Nephron progenitor cell (in vitro differentiated cells): Measurements from ENCODE around the gene POU2F2.

ENCODE experiments used
- DNase-seq: peaks from one replicate; pipeline ENCODE4 v3.0.0; 2021
- H3K27ac Mint-ChIP-seq: 2 replicates; pipeline ENCODE4 v1.8.0; 2021; ENCODE audit warnings: mild to moderate bottlenecking, moderate library complexity, mixed read lengths
- H3K27me3 Mint-ChIP-seq: 2 replicates; pipeline ENCODE4 v1.8.0; 2021; ENCODE audit warnings: mild to moderate bottlenecking, low read depth, mixed read lengths; ENCODE audit not compliant: poor library complexity
- H3K36me3 Mint-ChIP-seq: 2 replicates; pipeline ENCODE4 v1.8.0; 2021; ENCODE audit warnings: low read depth, mixed read lengths
- H3K4me1 Mint-ChIP-seq: 2 replicates; pipeline ENCODE4 v1.8.0; 2021; ENCODE audit warnings: mixed read lengths
- H3K4me3 Mint-ChIP-seq: 2 replicates; pipeline ENCODE4 v1.8.0; 2021; ENCODE audit warnings: mild to moderate bottlenecking, moderate library complexity, mixed read lengths
- H3K9me3 Mint-ChIP-seq: 2 replicates; pipeline ENCODE4 v1.8.0; 2021; ENCODE audit warnings: mild to moderate bottlenecking, moderate library complexity, mixed read lengths
- TF ChIP-seq, protein P1 (sequence below): fragments of 200-600 bp; sonication (generic); IDR thresholded peaks from 2 replicates; pipeline ENCODE4 v1.5.0; 2021; ENCODE audit warnings: antibody characterized with exemption

The POU2F2 gene

DNA sequence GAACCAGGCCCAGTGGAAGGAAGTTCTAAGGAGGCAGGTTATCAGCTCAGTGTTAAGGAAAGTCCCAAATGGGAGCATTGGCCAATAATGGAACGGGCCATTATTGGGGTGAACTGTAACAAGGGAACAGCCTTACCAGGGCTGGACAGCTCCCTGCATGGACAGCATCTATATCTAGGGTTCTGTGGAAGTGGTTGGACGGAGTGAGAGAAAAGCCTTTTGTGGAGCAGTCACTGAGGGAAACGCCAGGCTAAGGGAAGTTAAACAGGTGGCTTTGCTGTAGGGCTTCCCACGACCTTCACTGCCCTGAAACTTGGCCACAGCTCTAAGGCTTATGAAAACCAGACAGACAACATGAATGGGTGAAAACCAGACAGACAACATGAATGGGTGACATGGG, 17.0 kb downstream of the POU2F2 start:
- Mint-ChIP-seq H3K4me3 (no peak overlapping the region), H3K27ac (peak overlapping the region; percentile 94), H3K4me1 (peaks cover 20% of the 10 kb centered on the region), H3K9me3 (no peaks in the 10 kb centered on the region), H3K27me3 (peaks cover 30% of the 10 kb centered on the region), H3K36me3 (no peaks in the 10 kb centered on the region)
- TF ChIP-seq, protein P1, sequence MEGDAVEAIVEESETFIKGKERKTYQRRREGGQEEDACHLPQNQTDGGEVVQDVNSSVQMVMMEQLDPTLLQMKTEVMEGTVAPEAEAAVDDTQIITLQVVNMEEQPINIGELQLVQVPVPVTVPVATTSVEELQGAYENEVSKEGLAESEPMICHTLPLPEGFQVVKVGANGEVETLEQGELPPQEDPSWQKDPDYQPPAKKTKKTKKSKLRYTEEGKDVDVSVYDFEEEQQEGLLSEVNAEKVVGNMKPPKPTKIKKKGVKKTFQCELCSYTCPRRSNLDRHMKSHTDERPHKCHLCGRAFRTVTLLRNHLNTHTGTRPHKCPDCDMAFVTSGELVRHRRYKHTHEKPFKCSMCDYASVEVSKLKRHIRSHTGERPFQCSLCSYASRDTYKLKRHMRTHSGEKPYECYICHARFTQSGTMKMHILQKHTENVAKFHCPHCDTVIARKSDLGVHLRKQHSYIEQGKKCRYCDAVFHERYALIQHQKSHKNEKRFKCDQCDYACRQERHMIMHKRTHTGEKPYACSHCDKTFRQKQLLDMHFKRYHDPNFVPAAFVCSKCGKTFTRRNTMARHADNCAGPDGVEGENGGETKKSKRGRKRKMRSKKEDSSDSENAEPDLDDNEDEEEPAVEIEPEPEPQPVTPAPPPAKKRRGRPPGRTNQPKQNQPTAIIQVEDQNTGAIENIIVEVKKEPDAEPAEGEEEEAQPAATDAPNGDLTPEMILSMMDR: no peak
- DNase-seq: no peak

DNA sequence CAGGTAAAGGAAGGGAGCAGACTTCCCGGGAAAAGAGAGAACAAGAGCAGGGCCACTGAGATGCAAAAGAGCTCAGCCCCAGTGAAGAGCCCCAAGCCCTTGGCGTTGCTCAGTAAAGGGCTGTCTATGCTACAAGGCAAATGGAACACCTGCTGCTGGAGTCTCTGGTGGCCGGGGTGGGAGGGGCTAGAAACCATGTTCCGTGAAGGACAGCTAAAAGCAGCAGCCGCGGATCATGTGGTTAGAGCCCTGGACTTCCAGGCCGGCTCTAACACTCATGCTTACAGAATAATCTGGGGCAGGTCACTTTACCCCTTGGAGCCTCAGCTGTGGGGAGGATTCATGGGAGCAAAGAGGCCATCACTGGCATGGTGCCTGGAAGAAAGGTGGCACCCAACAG, 17.8 kb downstream of the POU2F2 start:
- H3K36me3 Mint-ChIP-seq: no peaks in the 10 kb centered on the region
- TF ChIP-seq, protein P1: no peak
- peaks cover 28% of the 10 kb centered on the region for H3K27me3 Mint-ChIP-seq
- peaks cover 20% of the 10 kb centered on the region for H3K4me1 Mint-ChIP-seq
- H3K27ac Mint-ChIP-seq: peak overlapping the region; percentile 49
- no peaks in the 10 kb centered on the region for H3K9me3 Mint-ChIP-seq
- DNase-seq: no peak
- H3K4me3 Mint-ChIP-seq: no peak overlapping the region

GRCh38 chr19:42113641-42114348, 18.5 kb downstream of the POU2F2 start:
- H3K36me3 Mint-ChIP-seq: no peaks in the 10 kb centered on the region
- H3K9me3 Mint-ChIP-seq: no peaks in the 10 kb centered on the region
- H3K27ac Mint-ChIP-seq: peak overlapping the region; percentile 49
- TF ChIP-seq, protein P1: no peak
- peaks cover 26% of the 10 kb centered on the region for H3K4me1 Mint-ChIP-seq
- peak; percentile 60 for DNase-seq
- H3K27me3 Mint-ChIP-seq: peaks cover 31% of the 10 kb centered on the region
- H3K4me3 Mint-ChIP-seq: peak overlapping the region; percentile 18

- H3K27me3 Mint-ChIP-seq: peaks cover 37% of the 10 kb centered on the region
- H3K9me3 Mint-ChIP-seq: no peaks in the 10 kb centered on the region
- TF ChIP-seq, protein P1: no peak
- no peak for DNase-seq
- H3K4me3 Mint-ChIP-seq: no peak overlapping the region
- no peak overlapping the region for H3K27ac Mint-ChIP-seq
- peaks cover 31% of the 10 kb centered on the region for H3K4me1 Mint-ChIP-seq
- H3K36me3 Mint-ChIP-seq: no peaks in the 10 kb centered on the region
These were observed 20.4 kb downstream of the POU2F2 start for GRCh38 chr19:42111811-42112210.

DNA sequence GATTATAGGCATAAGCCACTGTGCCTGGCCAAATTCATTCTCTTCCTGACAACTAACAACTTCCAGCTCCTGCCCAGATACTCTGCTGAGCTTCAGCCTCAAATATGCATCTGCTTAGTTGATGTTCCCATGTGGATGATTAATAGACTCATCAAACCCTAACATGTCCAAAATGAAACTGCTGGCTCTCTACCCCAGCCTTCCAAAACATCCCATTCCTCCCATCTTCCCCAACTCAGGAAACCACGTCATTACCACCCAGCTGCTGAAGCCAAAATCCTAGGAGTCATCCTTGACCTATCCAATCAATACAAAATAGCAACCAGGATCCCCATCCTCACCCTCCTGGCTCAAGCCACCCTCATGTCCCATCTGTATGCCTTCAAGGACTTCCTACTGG, 20.9 kb downstream of the POU2F2 start:
- no peaks in the 10 kb centered on the region for H3K9me3 Mint-ChIP-seq
- H3K36me3 Mint-ChIP-seq: no peaks in the 10 kb centered on the region
- no peak for DNase-seq
- H3K27me3 Mint-ChIP-seq: peaks cover 41% of the 10 kb centered on the region
- H3K4me1 Mint-ChIP-seq: peaks cover 31% of the 10 kb centered on the region
- TF ChIP-seq, protein P1: no peak
- H3K27ac Mint-ChIP-seq: peak overlapping the region; percentile 44
- H3K4me3 Mint-ChIP-seq: no peak overlapping the region

- no peaks in the 10 kb centered on the region for H3K9me3 Mint-ChIP-seq
- no peaks in the 10 kb centered on the region for H3K36me3 Mint-ChIP-seq
- peaks cover 46% of the 10 kb centered on the region for H3K27me3 Mint-ChIP-seq
- peaks cover 31% of the 10 kb centered on the region for H3K4me1 Mint-ChIP-seq
- no peak overlapping the region for H3K27ac Mint-ChIP-seq
- DNase-seq: no peak
- H3K4me3 Mint-ChIP-seq: no peak overlapping the region
- TF ChIP-seq, protein P1: no peak
These were observed 21.6 kb downstream of the POU2F2 start for GRCh38 chr19:42110658-42111057.
